ENCODE results near the gene METTL14.

METTL14 gene

GRCh38 chr4:118756958-118757357 is 71.8 kb downstream of the METTL14 start:
- H3K27ac Mint-ChIP-seq = no peak overlapping the region
- H3K36me3 Mint-ChIP-seq (ENCODE audit: low read depth) = peaks cover 25% of the 10 kb centered on the region
- H3K4me3 Mint-ChIP-seq = no peak overlapping the region
- no peaks in the 10 kb centered on the region for H3K27me3 Mint-ChIP-seq (ENCODE audit: low read depth)
- DNase-seq (ENCODE audit: low spot score) = no peak
- no peaks in the 10 kb centered on the region for H3K9me3 Mint-ChIP-seq
- H3K4me1 Mint-ChIP-seq (ENCODE audit: low read depth) = peaks cover 8% of the 10 kb centered on the region

GRCh38 chr4:118757761-118758251 is 72.6 kb downstream of the METTL14 start:
- peaks cover 6% of the 10 kb centered on the region for H3K4me1 Mint-ChIP-seq (ENCODE audit: low read depth)
- no peaks in the 10 kb centered on the region for H3K27me3 Mint-ChIP-seq (ENCODE audit: low read depth)
- H3K4me3 Mint-ChIP-seq = no peak overlapping the region
- H3K27ac Mint-ChIP-seq = no peak overlapping the region
- peaks cover 26% of the 10 kb centered on the region for H3K36me3 Mint-ChIP-seq (ENCODE audit: low read depth)
- H3K9me3 Mint-ChIP-seq = no peaks in the 10 kb centered on the region
- no peak for DNase-seq (ENCODE audit: low spot score)

- no peak for DNase-seq (ENCODE audit: low spot score)
- no peak overlapping the region for H3K4me3 Mint-ChIP-seq
- no peaks in the 10 kb centered on the region for H3K9me3 Mint-ChIP-seq
- no peaks in the 10 kb centered on the region for H3K27me3 Mint-ChIP-seq (ENCODE audit: low read depth)
- no peak overlapping the region for H3K27ac Mint-ChIP-seq
- H3K4me1 Mint-ChIP-seq (ENCODE audit: low read depth) = peaks cover 6% of the 10 kb centered on the region
- peaks cover 23% of the 10 kb centered on the region for H3K36me3 Mint-ChIP-seq (ENCODE audit: low read depth)
Observed at GRCh38 chr4:118758293-118758692, 73.1 kb downstream of the METTL14 start.

- Mint-ChIP-seq H3K36me3 (ENCODE audit: low read depth) (peaks cover 34% of the 10 kb centered on the region), H3K27ac (no peak overlapping the region), H3K9me3 (no peaks in the 10 kb centered on the region), H3K4me1 (ENCODE audit: low read depth) (peaks cover 6% of the 10 kb centered on the region), H3K27me3 (ENCODE audit: low read depth) (no peaks in the 10 kb centered on the region), H3K4me3 (no peak overlapping the region)
- no peak for DNase-seq (ENCODE audit: low spot score)
Observed at GRCh38 chr4:118759481-118759880, 74.3 kb downstream of the METTL14 start.

- H3K9me3 Mint-ChIP-seq = no peaks in the 10 kb centered on the region
- no peak for DNase-seq (ENCODE audit: low spot score)
- H3K27ac Mint-ChIP-seq = no peak overlapping the region
- peaks cover 6% of the 10 kb centered on the region for H3K4me1 Mint-ChIP-seq (ENCODE audit: low read depth)
- peaks cover 37% of the 10 kb centered on the region for H3K36me3 Mint-ChIP-seq (ENCODE audit: low read depth)
- H3K4me3 Mint-ChIP-seq = no peak overlapping the region
- no peaks in the 10 kb centered on the region for H3K27me3 Mint-ChIP-seq (ENCODE audit: low read depth)
Observed at GRCh38 chr4:118760092-118760491, 74.9 kb downstream of the METTL14 start.

- Mint-ChIP-seq H3K27me3 (ENCODE audit: low read depth) (no peaks in the 10 kb centered on the region), H3K9me3 (no peaks in the 10 kb centered on the region), H3K4me1 (ENCODE audit: low read depth) (peaks cover 6% of the 10 kb centered on the region), H3K27ac (no peak overlapping the region), H3K4me3 (no peak overlapping the region), H3K36me3 (ENCODE audit: low read depth) (peaks cover 39% of the 10 kb centered on the region)
- no peak for DNase-seq (ENCODE audit: low spot score)
Observed at GRCh38 chr4:118760493-118760892, 75.3 kb downstream of the METTL14 start.

- Mint-ChIP-seq H3K27me3 (ENCODE audit: low read depth) (no peaks in the 10 kb centered on the region), H3K36me3 (ENCODE audit: low read depth) (peaks cover 39% of the 10 kb centered on the region), H3K4me1 (ENCODE audit: low read depth) (peaks cover 3% of the 10 kb centered on the region), H3K27ac (no peak overlapping the region), H3K4me3 (no peak overlapping the region), H3K9me3 (no peaks in the 10 kb centered on the region)
- no peak for DNase-seq (ENCODE audit: low spot score)
Observed at GRCh38 chr4:118761397-118762016, 76.3 kb downstream of the METTL14 start.

GRCh38 chr4:118762155-118762554 is 77.0 kb downstream of the METTL14 start:
- no peaks in the 10 kb centered on the region for H3K27me3 Mint-ChIP-seq (ENCODE audit: low read depth)
- no peak overlapping the region for H3K4me3 Mint-ChIP-seq
- H3K27ac Mint-ChIP-seq = no peak overlapping the region
- H3K36me3 Mint-ChIP-seq (ENCODE audit: low read depth) = peaks cover 45% of the 10 kb centered on the region
- no peaks in the 10 kb centered on the region for H3K9me3 Mint-ChIP-seq
- no peak for DNase-seq (ENCODE audit: low spot score)
- H3K4me1 Mint-ChIP-seq (ENCODE audit: low read depth) = peaks cover 3% of the 10 kb centered on the region

GRCh38 chr4:118762730-118763477 is 77.7 kb downstream of the METTL14 start:
- Mint-ChIP-seq H3K27ac (no peak overlapping the region), H3K9me3 (no peaks in the 10 kb centered on the region), H3K4me3 (no peak overlapping the region), H3K36me3 (ENCODE audit: low read depth) (peaks cover 43% of the 10 kb centered on the region), H3K4me1 (ENCODE audit: low read depth) (peaks cover 3% of the 10 kb centered on the region), H3K27me3 (ENCODE audit: low read depth) (no peaks in the 10 kb centered on the region)
- no peak for DNase-seq (ENCODE audit: low spot score)

Data from T-helper 2 cell treated with Interferon-gamma antibody and Interleukin-4, amounts not matched to agents 5 μg/mL and 100 μg/mL, for 36 hours (primary cell).